Amniotic stem cell (primary cell): ENCODE results near the gene CD28.
"Not testable (repeated sequence)": the region's sequence is repeated elsewhere in the genome, so short reads cannot be mapped to it uniquely, and the experiment has no call there.

ENCODE experiments used
- DNase-seq: peaks from one replicate; lab custom pipeline; 2025; lab: John Stamatoyannopoulos, UW

CD28 gene

DNA sequence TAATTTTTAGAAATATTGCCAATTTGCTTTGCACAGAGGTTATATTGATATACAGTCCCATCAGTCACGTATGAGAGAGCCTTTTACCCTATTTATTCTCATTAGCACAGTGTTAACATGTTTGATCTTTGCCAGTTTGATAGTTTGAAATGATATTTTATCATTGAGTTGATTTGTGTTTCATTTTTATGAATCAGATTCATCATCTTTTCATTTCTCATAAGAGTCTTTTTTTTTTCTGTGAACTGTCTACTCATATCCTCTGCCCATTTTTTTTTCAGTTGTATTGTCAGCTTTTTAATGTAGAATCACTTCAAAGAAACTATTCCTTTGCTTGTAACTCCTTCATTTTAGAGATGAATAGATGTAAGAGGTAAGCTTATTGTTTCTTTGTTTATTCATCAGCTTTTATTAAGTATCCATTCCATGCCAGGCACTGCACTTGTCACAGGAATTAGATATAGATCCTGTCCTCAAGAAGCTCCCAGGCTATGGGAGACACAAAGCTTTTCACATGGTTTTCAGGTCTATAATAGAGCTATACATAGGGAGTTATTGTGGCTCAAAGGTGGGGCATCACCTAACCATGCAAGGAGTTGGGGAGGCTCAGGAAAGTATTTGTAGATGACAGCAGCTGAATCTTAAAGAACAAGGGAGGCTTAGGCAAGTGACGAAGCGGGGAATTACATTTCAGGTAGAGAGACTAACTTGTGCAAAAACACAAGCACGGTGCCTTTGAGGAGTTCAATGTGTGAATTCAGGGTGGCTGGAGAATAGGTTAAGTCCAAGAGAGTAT lies 42.1 kb downstream of the CD28 start:
- DNase-seq, result no peak

DNA sequence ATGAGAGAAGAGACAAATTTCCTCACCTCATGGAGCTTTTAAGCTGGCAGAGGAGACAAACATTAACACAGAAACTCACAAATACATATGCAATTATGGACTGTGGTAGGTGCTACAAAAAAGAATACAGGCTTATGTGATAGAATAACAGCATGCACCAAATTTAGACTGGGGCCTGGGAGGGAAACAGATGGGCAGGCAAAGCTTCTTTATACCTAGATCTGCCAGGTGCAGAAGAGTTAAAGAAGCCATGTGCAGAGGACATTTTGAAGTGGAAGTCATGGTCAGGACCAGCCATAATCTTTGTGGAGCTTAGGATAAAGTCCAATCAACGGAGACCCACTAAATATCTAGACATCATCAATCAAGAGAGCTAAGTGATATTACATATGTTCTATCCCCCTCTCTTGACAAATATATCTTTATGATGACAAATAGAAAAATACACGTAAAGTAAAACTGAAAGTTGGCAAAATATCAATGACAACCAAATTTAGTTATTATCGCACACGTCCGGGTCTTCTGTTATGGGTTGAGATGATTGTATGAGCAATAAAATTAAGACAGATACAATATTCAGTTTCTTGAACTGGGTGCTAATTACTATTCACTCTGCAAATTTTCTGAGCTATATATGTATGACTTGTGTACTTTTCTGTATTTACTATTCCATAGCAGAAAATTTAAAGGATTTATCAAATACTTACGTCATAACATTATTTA lies 44.1 kb downstream of the CD28 start:
- DNase-seq, result no peak

DNA sequence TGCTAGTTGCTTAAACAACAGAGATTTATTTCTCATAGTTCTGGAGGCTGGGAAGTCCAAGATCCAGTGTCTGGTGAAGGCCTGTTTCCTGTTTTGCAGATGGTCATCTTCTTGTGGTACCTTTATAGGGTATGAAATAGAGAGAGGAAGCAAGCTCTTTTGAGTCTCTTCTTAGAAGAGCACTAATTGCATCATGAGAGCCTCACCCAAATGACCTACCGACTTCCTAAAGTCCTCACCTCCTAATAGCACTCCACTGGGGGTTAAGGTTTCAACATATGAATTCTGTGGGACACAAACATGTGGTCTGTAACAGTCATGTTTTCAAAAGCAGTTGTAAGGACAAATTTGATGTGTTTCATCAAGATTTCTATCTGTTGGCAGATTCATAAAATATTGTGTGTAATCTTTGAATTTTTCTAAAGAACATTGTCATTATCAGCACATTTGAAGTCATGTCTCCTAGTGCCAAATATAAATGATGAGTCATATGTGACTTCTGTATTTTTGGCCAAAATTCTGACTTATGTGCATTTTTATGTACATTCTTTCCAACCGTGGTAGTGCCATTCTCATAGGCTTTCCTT lies 45.3 kb downstream of the CD28 start:
- no peak for DNase-seq

DNA sequence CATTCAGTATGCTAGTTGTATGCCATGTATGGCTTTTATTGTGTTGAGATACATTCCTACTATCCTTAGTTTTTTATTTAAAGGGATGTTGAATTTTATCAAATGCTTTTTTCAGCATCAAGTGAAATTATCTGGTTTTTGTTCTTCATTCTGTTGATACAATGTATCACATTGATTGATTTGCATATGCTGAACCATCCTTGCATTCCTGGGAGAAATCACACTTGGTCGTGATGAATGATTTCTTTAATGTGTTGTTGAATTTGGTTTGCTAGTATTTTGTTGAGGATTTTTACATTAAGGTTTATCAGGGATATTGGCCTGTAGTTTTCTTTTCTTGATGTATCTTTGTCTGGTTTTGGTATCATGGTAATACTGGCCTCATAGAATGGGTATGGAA lies 49.7 kb downstream of the CD28 start:
- no peak for DNase-seq

DNA sequence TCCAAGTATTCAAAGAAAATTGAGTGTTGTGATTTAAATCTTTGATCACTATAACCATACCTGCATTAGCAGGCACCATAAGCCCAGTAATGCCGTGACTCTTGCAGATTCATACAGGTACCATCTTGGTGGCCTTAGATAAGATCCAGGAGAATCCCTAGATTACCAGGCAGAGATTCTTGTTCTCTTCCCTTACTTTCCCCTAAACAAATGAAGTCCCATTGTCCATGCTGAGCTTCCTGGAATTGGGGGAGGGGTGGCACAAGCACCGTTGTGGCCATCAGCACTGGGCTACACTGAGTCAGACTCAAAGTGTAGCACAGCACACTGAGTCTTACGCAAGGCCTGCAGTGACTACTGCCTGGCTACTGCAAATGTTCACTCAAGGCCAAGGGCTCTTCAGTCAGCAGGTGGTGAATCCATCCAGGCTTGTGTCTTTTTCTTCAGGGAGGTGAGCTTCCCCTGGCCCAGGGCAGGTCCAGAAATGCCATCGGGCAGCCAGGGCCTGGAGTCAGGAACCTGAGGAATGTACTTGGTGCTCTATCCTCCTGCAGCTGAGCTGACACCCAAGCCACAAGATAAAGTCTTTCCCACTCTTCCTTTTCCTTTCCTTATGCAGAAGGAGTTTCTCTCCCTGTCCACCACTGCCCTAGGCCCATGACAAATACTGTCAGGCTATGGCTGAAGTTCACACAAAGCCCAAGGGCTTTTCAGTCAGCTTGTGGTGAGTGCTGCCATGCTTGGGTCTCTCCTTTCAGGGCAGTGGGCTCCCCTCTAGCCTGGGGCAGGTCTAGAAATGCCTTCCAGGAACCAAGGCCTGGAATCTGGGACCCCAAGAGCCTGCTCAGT lies 52.6 kb downstream of the CD28 start:
- no peak for DNase-seq

DNA sequence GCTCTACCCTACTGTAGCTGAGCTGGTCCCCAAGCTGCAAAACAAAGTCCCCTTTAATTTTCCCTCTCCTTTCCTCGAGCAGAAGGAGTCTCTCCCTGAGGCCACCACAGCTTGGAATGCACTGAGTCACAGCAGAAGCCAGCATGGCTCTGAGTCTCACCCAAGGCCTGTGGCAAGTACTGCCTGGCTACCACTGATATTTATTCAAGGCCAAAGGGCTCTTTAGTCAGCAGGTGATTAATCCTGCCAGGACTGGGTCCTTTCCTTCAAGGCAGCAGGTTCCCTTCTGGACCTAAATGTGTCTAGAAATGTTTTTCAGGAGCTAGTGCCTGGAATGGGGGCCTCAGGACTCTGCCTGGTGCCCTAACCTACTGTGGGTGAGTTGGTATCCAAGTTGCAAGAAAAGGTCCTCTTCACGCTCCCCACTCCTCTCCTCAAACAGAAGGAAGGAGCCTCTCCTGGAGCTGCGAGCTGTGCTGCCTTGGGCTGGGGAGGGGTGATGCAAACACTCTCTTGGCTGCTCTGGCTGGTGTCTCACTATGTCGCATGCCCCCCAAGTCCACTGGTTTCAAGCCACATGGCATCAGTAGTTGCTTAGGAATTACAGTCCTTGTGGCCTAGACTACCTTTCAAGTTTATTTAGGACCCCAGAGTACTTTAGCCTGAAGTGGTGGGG lies 53.4 kb downstream of the CD28 start:
- peak; percentile 58 for DNase-seq

DNA sequence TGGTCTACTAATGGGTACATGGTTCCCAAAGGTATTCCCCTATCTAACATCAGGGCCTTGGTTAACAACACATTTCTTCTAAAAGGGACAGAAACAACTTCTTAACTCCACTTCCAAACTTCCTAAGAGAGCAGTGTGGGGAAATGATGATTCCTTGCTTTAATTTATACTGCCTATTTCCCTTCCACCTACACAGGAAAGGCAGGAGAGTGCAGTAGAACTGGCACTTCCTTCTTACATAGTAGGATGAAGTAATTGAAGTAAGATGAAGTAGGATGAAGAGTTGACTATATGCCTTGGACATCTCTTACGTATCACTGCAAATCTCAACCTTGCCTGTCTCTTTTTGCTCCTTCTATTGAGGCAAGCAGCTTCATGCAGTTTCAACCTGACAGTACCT lies 54.7 kb downstream of the CD28 start:
- DNase-seq, result no peak

DNA sequence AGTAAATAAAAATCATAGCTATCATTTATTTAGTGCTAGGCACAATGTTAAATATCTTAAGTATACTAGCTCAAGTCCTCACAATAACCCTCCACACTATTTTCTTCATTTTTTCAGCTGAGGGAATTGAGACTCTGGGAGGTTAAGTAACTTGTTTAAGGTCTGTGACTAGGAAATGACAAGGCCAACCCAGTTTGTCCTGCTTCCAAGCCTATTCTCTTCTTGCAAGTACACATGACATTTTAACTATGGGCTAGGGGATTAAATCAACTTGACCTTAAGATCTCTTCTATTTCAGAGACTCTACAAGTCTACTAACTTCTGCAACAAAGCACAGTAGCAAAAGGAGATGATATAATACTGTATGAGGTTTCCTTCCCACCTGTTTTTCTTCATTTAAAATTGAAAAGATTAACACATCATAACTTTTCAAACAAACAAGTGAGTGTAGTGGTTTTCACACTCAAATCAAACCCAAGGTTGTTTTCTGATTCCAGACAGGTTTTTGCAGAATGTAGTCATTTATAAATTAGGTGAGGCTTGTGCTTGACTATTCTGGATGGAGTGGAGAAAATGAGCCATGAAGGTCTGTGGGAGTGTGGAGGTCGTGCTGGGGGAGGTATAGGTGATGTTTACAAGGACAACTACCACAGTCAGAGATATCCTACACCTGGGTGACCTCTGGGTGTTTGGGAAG lies 57.0 kb downstream of the CD28 start:
- no peak for DNase-seq

DNA sequence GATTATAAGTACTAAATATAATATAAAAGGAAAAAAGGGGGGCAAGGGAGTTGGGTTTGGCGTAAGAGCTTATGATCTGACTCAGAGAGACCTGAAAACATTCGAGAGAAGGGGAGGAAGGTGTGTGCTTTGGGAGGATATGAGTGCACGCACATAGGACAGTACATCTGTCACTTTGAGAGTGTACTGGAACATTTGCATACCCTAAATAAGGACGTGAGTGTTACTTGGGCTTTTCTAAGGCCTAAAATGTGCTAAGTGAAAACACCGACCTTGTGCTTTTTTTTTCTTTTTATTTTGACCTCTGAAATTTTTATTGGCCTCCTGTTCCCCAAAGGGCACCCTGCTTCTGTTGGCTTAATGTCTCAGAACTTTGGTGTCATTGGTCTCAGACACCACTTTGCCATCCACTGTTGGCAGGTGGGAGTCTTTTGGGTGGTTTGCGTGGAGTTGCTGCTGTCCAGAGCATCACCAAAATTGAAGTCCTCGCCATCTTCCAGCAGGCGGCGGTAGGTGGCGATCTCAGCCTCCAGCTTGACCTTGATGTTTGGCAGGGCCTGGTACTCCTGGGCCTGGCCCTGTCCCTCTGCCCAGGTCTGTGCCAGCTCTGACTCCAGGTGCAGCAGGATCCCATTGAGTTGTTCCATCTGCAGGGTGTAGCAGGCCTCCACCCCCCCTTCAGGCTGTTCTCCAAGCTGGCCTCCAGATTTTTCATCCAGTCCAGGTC lies 57.7 kb downstream of the CD28 start:
- no peak for DNase-seq

DNA sequence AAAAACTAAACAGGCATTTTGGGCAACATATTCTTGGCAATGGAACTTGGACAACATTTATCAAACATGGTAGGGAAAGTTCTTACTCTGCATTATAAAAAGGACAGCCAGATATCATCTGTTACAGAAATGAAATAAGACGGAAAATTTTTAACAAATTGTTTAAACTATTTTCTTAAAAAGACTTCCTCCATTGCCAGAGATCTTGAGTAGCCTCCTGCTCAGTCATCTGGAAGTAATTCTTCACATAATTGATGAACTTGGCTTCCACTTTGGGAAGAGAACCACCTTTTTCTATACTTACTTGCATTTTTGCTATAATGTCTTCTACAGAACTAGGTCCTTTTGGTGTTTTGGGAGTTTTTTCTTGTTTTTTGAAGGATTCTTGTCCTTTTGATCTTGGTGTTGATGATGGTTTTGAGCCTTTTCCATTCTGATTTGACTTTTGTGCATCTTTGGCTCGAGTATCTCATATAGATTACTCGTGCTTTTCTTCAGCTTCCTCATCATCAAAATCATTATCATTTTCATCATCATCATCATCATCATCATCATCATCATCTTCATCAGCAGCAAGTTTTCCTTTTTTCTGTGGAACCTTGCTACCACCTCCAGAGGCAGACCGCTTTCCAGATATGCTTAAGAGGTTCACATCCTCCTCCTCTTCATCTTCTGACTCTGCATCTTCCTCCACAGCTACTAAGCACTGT lies 66.2 kb downstream of the CD28 start:
- no peak for DNase-seq

DNA sequence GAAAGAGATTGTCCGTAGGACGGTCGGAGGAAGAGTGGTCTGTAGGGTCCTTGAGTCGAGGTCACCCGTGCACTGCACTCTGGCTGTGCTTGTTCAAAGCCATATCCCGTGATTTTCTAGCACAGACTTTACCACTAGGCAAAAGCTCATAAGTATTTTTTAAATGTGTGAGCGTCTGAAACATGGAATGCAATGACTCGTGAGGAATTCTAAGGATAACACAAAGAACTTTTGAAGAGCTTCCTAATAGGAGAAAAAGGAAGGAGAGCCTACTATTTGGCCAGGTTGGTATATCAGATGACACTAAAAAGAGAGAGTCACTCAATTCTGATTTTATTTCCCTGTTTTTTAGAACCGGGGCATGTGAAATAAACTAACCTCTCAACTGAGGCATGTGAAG lies 68.3 kb downstream of the CD28 start:
- no peak for DNase-seq

DNA sequence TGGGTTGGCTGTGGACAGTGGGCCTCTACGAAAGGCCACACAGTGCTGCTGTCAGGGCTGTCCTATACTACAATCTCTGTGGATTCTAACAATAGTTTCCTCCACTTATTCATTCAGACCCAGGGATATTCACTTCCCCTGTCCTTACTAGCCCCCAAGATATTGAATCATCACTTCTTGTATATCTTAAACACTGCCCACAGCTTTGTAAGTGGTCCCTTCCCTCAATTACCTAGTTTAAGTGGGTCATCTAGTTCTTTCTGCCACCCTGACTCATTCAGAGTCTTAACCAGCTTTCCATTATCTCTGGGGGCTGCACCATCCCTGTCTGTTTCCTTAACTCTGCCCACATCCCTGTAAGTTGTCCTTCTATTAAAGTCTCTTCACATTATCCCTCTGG lies 69.2 kb downstream of the CD28 start:
- no peak for DNase-seq

DNA sequence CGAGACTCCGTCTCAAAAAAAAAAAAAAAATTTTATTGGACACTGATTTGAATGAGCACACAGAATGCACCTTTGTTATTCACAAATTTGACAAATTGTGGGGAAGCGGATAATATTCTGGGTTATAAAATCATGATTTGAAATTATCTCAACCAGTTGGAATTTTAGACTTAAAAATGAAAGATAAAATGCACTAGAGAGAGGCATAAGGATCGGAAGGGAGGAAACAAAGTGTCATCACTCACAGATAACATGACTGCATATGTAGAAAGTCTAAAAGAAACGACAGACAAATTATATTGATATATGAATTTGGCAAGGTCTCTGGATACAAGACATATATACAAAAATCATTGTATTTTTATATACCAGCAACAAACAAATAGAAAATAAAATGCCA lies 70.6 kb downstream of the CD28 start:
- no peak for DNase-seq

DNA sequence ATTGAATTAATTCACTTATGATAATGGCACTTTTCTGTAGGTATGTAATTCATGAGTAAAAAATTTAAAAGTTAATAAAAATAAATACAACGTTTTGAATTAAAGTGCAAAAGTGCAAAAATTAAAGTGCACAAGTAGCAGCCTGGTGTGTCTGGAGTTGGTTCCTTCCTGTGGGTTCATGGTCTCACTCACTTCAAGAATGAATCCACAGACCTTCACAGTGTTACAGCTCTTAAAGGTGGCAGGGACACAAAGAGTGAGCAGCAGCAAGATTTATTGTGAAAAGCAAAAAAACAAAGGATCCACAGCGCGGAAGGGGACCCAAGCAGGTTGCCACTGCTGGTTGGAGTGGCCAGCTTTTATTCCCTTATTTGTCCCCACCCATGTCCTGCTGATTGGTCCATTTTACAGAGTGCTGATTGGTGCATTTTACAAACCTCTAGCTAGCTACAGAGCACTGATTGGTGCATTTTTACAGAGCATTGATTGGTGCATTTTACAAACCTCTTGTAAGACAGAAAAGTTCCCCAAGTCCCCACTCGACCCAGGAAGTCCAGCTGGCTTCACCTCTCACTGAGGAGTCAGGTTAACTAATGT lies 73.1 kb downstream of the CD28 start:
- not testable (repeated sequence) for DNase-seq

DNA sequence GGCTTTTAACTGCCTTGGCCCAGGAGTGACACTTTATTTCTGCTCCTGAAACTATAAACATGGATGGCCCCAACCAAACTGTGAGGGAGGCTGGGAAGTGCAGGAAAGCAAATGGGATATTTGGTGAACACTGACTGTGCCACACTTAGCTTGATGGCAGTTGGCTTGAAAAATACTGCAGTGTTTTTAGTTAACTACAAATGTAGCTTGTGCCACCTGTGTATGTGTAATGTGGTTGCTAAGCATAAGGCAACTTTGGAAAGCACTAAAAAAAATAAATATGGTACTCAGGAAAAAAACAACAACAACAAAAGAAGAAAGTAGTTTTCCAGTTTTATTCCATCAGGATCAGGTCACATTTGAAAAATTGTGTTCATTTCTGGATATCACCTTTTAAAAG lies 73.8 kb downstream of the CD28 start:
- DNase-seq, result no peak

DNA sequence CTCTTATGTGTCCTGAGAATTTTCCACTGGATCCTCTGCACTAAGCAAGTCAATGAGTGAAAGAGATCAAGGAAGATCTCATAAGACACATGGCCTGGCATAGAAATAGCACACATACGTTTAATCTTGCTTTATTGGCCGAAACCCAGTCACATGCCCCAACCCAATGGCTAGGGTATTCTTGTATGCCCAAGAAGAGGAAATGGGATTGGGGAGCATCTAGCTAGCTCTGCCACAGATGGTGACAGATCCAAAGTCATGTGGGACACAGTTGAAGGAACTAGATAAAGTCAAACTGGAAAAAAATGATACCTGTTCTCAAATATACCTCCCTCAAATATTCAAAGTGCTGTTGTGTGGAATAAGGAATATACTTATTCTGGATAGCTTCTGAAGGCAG lies 74.7 kb downstream of the CD28 start:
- DNase-seq, result no peak

DNA sequence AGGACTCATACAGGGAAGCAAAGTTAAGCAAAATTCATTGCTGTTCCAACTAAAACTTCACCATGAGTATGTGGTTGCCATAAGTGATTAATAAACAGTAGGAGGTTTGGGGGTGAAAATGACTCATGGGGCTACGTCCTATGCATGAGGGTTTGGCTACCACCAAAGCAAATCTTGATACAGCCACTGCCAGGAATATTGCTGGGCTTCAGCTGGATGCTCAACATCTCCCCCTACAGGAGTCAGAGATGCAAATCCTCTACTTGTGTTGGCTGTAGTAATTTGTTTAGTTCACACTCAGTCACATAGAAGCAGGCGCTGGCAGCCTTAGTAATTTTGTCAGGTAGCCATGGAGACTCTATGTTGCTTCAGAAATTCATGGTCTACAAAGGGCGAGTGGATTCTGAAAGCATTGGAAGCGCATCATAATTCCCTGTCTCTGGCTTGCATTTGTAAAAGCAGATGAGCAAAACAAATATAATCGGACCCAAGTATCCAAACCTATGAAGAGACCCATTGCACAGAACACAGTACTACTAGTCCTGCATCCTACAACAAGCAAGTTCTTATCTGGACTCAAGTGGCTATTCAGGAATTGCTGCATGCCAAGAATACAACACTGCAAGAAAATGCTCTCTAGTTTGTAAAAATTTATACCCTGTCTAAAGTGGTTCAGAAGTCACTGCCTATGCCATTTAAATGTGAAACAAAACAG lies 76.0 kb downstream of the CD28 start:
- peak; percentile 14 for DNase-seq

DNA sequence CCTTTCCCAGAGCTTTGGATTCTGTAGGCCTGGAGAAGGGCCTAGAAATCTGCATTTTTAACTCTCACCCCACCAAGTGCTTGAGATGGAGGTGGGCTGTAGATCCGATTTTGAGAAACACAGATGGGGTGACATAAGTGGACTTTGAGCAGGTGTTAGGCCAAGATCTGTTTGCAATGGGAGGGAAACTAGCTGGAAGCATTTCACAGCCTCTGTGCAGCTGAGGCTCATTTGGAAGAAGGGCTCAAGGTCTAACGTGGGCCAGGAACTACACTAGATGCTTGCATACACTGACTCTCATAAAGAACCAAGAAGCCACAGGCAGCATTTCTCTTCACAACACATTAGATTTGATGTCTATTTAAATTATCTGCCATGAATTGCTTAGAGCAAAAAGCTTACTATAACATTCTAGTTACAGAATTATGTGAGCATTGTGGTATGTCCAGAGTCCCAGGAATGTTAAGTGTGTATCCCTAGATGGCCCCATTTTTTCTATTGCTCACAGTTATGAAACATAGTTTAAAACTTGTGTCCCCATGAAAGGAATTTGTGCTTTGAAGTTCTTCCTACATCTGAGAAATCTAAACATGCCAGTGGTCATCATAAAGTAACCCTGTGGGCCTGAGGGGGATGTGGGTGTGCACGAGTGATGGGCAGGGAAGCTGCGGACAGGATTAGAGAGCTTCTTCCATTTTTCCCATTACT lies 77.2 kb downstream of the CD28 start:
- peak; percentile 56 for DNase-seq
